H1 (cell line): Measurements from ENCODE around the gene LRBA. TPM values are rescaled to one million over a fixed set of nuclear protein-coding genes. Genes with fewer than 3 reads are reported as not detected.

ENCODE experiments used
- CTCF ChIA-PET: fragments of 300-600 bp; sonication (Branson Sonifier 250); formaldehyde crosslinking; loops from one replicate; lab custom pipeline; 2021; ENCODE audit not compliant: partially characterized antibody; lab: Charles Lee
- POLR2A ChIA-PET: fragments of 300-600 bp; sonication (Branson Sonifier 250); formaldehyde crosslinking; loops from one replicate; lab custom pipeline; 2021; ENCODE audit warnings: inconsistent platforms; ENCODE audit not compliant: partially characterized antibody; lab: Charles Lee
- DNase-seq, 2 experiments: peaks; one replicate each; pipeline versions ENCODE4 v3.0.0 to v3.0.0-alpha.2; 2010 to 2022; ENCODE audit warnings: low spot score in 2 of 2, low read depth in 1 of 2, mixed read lengths in 1 of 2
- FAIRE-seq: peaks from 2 replicates; lab custom pipeline; 2011; peaks lifted over from hg19 to GRCh38; lab: Jason Lieb, UNC
- H2AFZ ChIP-seq: 2 replicates; pipeline ENCODE4 v1.8.1; 2012; ENCODE audit warnings: low read length, inconsistent platforms
- H2AK5ac ChIP-seq: 2 replicates; pipeline ENCODE4 v1.6.1; 2013; ENCODE audit warnings: low read depth, low read length
- H2BK120ac ChIP-seq: replicated peaks from 2 replicates; pipeline ENCODE3; 2013; ENCODE audit warnings: low read depth, low read length, inconsistent platforms
- H2BK12ac ChIP-seq: 2 replicates; pipeline ENCODE4 v1.6.1; 2013; ENCODE audit warnings: low read depth, low read length
- H2BK15ac ChIP-seq: 2 replicates; pipeline ENCODE4 v1.6.1; 2013; ENCODE audit warnings: low read length
- H2BK20ac ChIP-seq: 2 replicates; pipeline ENCODE4 v1.6.1; 2013; ENCODE audit warnings: low read length
- H2BK5ac ChIP-seq: 2 replicates; pipeline ENCODE4 v1.6.1; 2013; ENCODE audit warnings: low read depth, low read length
- H3K14ac ChIP-seq: 2 replicates; pipeline ENCODE4 v1.6.1; 2013; ENCODE audit warnings: inconsistent platforms; ENCODE audit not compliant: insufficient read length
- H3K18ac ChIP-seq: 2 replicates; pipeline ENCODE4 v1.6.1; 2013; ENCODE audit warnings: low read length; ENCODE audit errors: extremely low read depth
- H3K23ac ChIP-seq: 2 replicates; pipeline ENCODE4 v1.6.1; 2013; ENCODE audit warnings: inconsistent platforms; ENCODE audit not compliant: insufficient read length
- H3K23me2 ChIP-seq: 2 replicates; pipeline ENCODE4 v1.6.1; 2013; ENCODE audit warnings: low read depth, low read length
- H3K27ac ChIP-seq: 2 replicates; pipeline ENCODE4 v1.6.1; 2011; ENCODE audit warnings: low read depth, low read length, inconsistent platforms
- H3K27me3 ChIP-seq, 4 experiments: replicated peaks in 1 of 4; 1 replicate in 1 of 4; 2 replicates in 3 of 4; pipeline versions ENCODE4 v1.6.1 to v1.8.1; 2011 to 2013; ENCODE audit warnings: low read length in 3 of 4, mild to moderate bottlenecking in 3 of 4, inconsistent platforms in 2 of 4, mixed read lengths in 2 of 4, moderate library complexity in 1 of 4; ENCODE audit not compliant: control insufficient read depth in 3 of 4, insufficient read depth in 3 of 4; ENCODE audit errors: extremely low read depth in 1 of 4
- H3K36me3 ChIP-seq, 4 experiments: 2 replicates each; pipeline versions ENCODE4 v1.6.1 to v1.8.1; 2011 to 2013; ENCODE audit warnings: mild to moderate bottlenecking in 4 of 4, low read length in 3 of 4, moderate library complexity in 2 of 4, control low read depth in 1 of 4, inconsistent platforms in 1 of 4; ENCODE audit not compliant: insufficient read depth in 4 of 4, control insufficient read depth in 2 of 4
- H3K4ac ChIP-seq: replicated peaks from 2 replicates; pipeline ENCODE3; 2013; ENCODE audit warnings: low read length, low read depth, mixed read lengths, inconsistent platforms; ENCODE audit not compliant: insufficient read length
- H3K4me1 ChIP-seq, 4 experiments: replicated peaks in 1 of 4; 1 replicate in 1 of 4; 2 replicates in 3 of 4; pipeline versions ENCODE4 v1.6.1 to v1.8.1; 2011 to 2013; ENCODE audit warnings: low read length in 3 of 4, inconsistent platforms in 2 of 4, mixed read lengths in 1 of 4; ENCODE audit not compliant: insufficient read depth in 4 of 4, control insufficient read depth in 3 of 4
- H3K4me2 ChIP-seq, 2 experiments: 2 replicates each; pipeline versions ENCODE4 v1.6.1 to v1.8.1; 2011 to 2013; ENCODE audit warnings: low read depth in 2 of 2, low read length in 2 of 2, control low read depth in 1 of 2, inconsistent platforms in 1 of 2, mild to moderate bottlenecking in 1 of 2; ENCODE audit not compliant: insufficient read depth in 1 of 2
- H3K4me3 ChIP-seq, 4 experiments: fragments of 200-600, 300-600 bp in 1 of 4; sonication (generic), shearing (Covaris generic), sonication (Bioruptor Twin) in 1 of 4; 2 replicates each; pipeline versions ENCODE4 v1.5.1 to v1.8.1; 2011 to 2016; ENCODE audit warnings: low read length in 4 of 4, low read depth in 3 of 4, control low read depth in 2 of 4, inconsistent platforms in 2 of 4, mild to moderate bottlenecking in 2 of 4, mixed read lengths in 1 of 4, moderate library complexity in 1 of 4; ENCODE audit not compliant: insufficient read depth in 2 of 4; ENCODE audit errors: extremely low read depth in 1 of 4
- H3K56ac ChIP-seq: replicated peaks from 2 replicates; pipeline ENCODE3; 2013; ENCODE audit warnings: low read depth, mild to moderate bottlenecking, mixed read lengths, low read length, inconsistent platforms; ENCODE audit not compliant: insufficient read length
- H3K79me1 ChIP-seq: 2 replicates; pipeline ENCODE4 v1.6.1; 2013; ENCODE audit warnings: low read depth, low read length, control low read depth
- H3K79me2 ChIP-seq, 2 experiments: 2 replicates each; pipeline versions ENCODE4 v1.6.1 to v1.8.1; 2012 to 2013; ENCODE audit warnings: low read length in 2 of 2, mild to moderate bottlenecking in 2 of 2, inconsistent platforms in 1 of 2; ENCODE audit not compliant: insufficient read depth in 2 of 2, control insufficient read depth in 1 of 2
- H3K9ac ChIP-seq, 4 experiments: replicated peaks in 1 of 4; 1 replicate in 1 of 4; 2 replicates in 3 of 4; pipeline versions ENCODE4 v1.6.1 to v1.8.1; 2011 to 2013; ENCODE audit warnings: low read depth in 3 of 4, low read length in 3 of 4, control low read depth in 2 of 4, mild to moderate bottlenecking in 2 of 4, moderate library complexity in 2 of 4, inconsistent platforms in 1 of 4; ENCODE audit errors: extremely low read depth in 1 of 4
- H3K9me3 ChIP-seq, 2 experiments: 2 replicates each; pipeline versions ENCODE4 v1.6.1 to v1.8.1; 2012 to 2013; ENCODE audit warnings: mild to moderate bottlenecking in 2 of 2, moderate library complexity in 2 of 2, control low read depth in 1 of 2, inconsistent platforms in 1 of 2, low read depth in 1 of 2, low read length in 1 of 2, mixed read lengths in 1 of 2; ENCODE audit not compliant: insufficient read depth in 2 of 2
- H4K20me1 ChIP-seq, 2 experiments: replicated peaks in 1 of 2; 2 replicates each; pipeline versions ENCODE3 to v1.8.1; 2011 to 2013; ENCODE audit warnings: inconsistent platforms in 2 of 2, low read length in 2 of 2, mild to moderate bottlenecking in 1 of 2; ENCODE audit not compliant: insufficient read depth in 2 of 2, control insufficient read depth in 1 of 2
- H4K5ac ChIP-seq: 2 replicates; pipeline ENCODE4 v1.6.1; 2013; ENCODE audit warnings: low read length, low read depth, mixed read lengths, inconsistent platforms; ENCODE audit not compliant: insufficient read length
- H4K8ac ChIP-seq: 2 replicates; pipeline ENCODE4 v1.8.0; 2013; ENCODE audit warnings: mild to moderate bottlenecking, moderate library complexity, low read length, inconsistent platforms; ENCODE audit not compliant: insufficient read depth; ENCODE audit errors: extremely low read depth
- H4K91ac ChIP-seq: replicated peaks from 2 replicates; pipeline ENCODE3; 2013; ENCODE audit warnings: low read length, mixed read lengths, inconsistent platforms; ENCODE audit not compliant: insufficient read length
- ASH2L ChIP-seq: fragments of 200-600, 300-600 bp; sonication (generic); IDR thresholded peaks from one replicate; pipeline ENCODE4 v1.7.1; 2017; ENCODE audit warnings: low read length
- CBX5 ChIP-seq: fragments of 300-800, 300-1000 bp; sonication (generic); IDR thresholded peaks from 2 replicates; pipeline ENCODE4 v1.7.1; 2016; ENCODE audit warnings: antibody characterized with exemption, low read length, low read depth
- CEBPB ChIP-seq: IDR thresholded peaks from 2 replicates; pipeline ENCODE4 v1.6.1; 2012; ENCODE audit warnings: low read depth, low read length
- CREB1 ChIP-seq: IDR thresholded peaks from 2 replicates; pipeline ENCODE4 v1.6.1; 2012; ENCODE audit warnings: inconsistent platforms
- CTBP2 ChIP-seq: IDR thresholded peaks from 2 replicates; pipeline ENCODE4 v1.7.0; 2011; ENCODE audit warnings: borderline replicate concordance, mild to moderate bottlenecking, moderate library complexity, mixed read lengths, low read length; ENCODE audit not compliant: insufficient read depth, insufficient read length
- GABPA ChIP-seq: IDR thresholded peaks from 2 replicates; pipeline ENCODE4 v1.6.1; 2011; ENCODE audit warnings: mild to moderate bottlenecking, low read length, moderate library complexity, borderline replicate concordance; ENCODE audit not compliant: insufficient read depth
- JUN ChIP-seq: IDR thresholded peaks from 2 replicates; pipeline ENCODE4 v1.6.1; 2011; ENCODE audit warnings: low read depth, mild to moderate bottlenecking, improper control_type of control experiment, low read length
- KDM4A ChIP-seq: IDR thresholded peaks from one replicate; pipeline ENCODE4 v1.7.1; 2012; ENCODE audit warnings: low read depth, mild to moderate bottlenecking, moderate library complexity, low read length, inconsistent platforms; ENCODE audit not compliant: severe bottlenecking
- MAFK ChIP-seq: IDR thresholded peaks from 2 replicates; pipeline ENCODE4 v1.6.1; 2012; ENCODE audit warnings: low read depth, mild to moderate bottlenecking, improper control_type of control experiment, low read length
- RFX5 ChIP-seq: IDR thresholded peaks from 2 replicates; pipeline ENCODE4 v1.6.1; 2011; ENCODE audit warnings: low read depth, low read length, improper control_type of control experiment, borderline replicate concordance
- RNF2 ChIP-seq: fragments of 200-900, 300-1000 bp; sonication (generic); IDR thresholded peaks from 2 replicates; pipeline ENCODE4 v1.7.1; 2016; ENCODE audit warnings: borderline replicate concordance, low read depth, mild to moderate bottlenecking, antibody characterized with exemption, low read length; ENCODE audit not compliant: poor library complexity, severe bottlenecking; ENCODE audit errors: missing control alignments
- SIN3A ChIP-seq, 2 experiments: IDR thresholded peaks in 1 of 2; conservative IDR thresholded peaks in 1 of 2; 2 replicates each; pipeline ENCODE4 v1.6.1; 2011 to 2012; ENCODE audit warnings: low read length in 2 of 2, improper control_type of control experiment in 1 of 2, low read depth in 1 of 2, mild to moderate bottlenecking in 1 of 2
- SP1 ChIP-seq: IDR thresholded peaks from 2 replicates; pipeline ENCODE4 v1.6.1; 2011; ENCODE audit warnings: low read depth, low read length
- SP2 ChIP-seq: IDR thresholded peaks from 2 replicates; pipeline ENCODE4 v1.6.1; 2012; ENCODE audit warnings: mild to moderate bottlenecking, low read length, inconsistent platforms
- SRF ChIP-seq: IDR thresholded peaks from 2 replicates; pipeline ENCODE4 v1.6.1; 2011; ENCODE audit warnings: mild to moderate bottlenecking, low read depth, low read length, moderate library complexity
- WGBS, 2 experiments: shearing (Covaris generic) in 1 of 2; methylation state at CpG; one replicate each; pipeline versions ENCODE4 v1.1.6 to v1.1.7; 2013 to 2015; ENCODE audit warnings: low lambda C conversion rate in 2 of 2, mixed read lengths in 2 of 2, inconsistent platforms in 1 of 2, low coverage in 1 of 2, missing lambda C conversion rate in 1 of 2; ENCODE audit not compliant: insufficient replicate concordance in 2 of 2, insufficient coverage in 1 of 2, insufficient read length in 1 of 2; ENCODE audit errors: extremely low coverage in 1 of 2, missing lambda C conversion rate in 1 of 2; 5-methylcytosine and 5-hydroxymethylcytosine counted together
- polyA plus RNA-seq, 7 experiments: library from polyadenylated mRNA; depleted of rRNA in 3 of 7; stranded (reverse) in 5 of 7; unstranded in 2 of 7; fragments of >200 nt in 5 of 7; fragments of 200-250 nt in 2 of 7; gene quantifications; 1 replicate in 5 of 7; 2 replicates in 1 of 7; 4 replicates in 1 of 7; pipeline versions ENCODE4 v1.2.1 to v1.2.3, GENCODE V29; 2011 to 2013; ENCODE audit warnings: missing spikeins in 2 of 7, mixed read lengths in 2 of 7
- total RNA-seq: library from RNA; stranded (reverse); fragmentation: NEBNext Ultra II Directional; extraction: Animal tissue kit (Norgen Biotek cat#: 25700); gene quantifications from 2 replicates; pipeline ENCODE4 v1.2.1, GENCODE V29; 2021

Gene LRBA
- total and polyA plus RNA-seq, 2 of the 8 experiments (the other 6 are each of a cell fraction or from before 2014, with no cell fraction given): 54.6 to 83.2 TPM

- DNase-seq (no peak), FAIRE-seq (no peak)
- Histone ChIP-seq H3K4me1 (no peaks in the 10 kb centered on the region), H3K36me3 (peaks cover 0 to 9% (median 2%) of the 10 kb centered on the region in 4 experiments; a peak in 2 of 8 replicates), H2BK20ac (no peak overlapping the region), H2AK5ac (no peak overlapping the region), H3K56ac (no peak overlapping the region), H3K23me2 (no peaks in the 10 kb centered on the region), H4K20me1 (no peaks in the 10 kb centered on the region), H4K8ac (no peak overlapping the region), H3K9me3 (no peaks in the 10 kb centered on the region), H2AFZ (no peak overlapping the region), H3K4ac (no peak overlapping the region), H3K9ac (no peak overlapping the region), H3K27ac (no peak overlapping the region), H4K5ac (no peak overlapping the region), H3K79me2 (no peaks in the 10 kb centered on the region), H3K4me3 (no peak overlapping the region), H3K4me2 (no peak overlapping the region), H3K18ac (no peak overlapping the region), H2BK120ac (no peak overlapping the region), H2BK12ac (no peak overlapping the region), H3K14ac (no peak overlapping the region), H2BK15ac (no peak overlapping the region), H2BK5ac (no peak overlapping the region), H3K23ac (no peak overlapping the region), H4K91ac (no peak overlapping the region), H3K27me3 (no peaks in the 10 kb centered on the region), H3K79me1 (no peaks in the 10 kb centered on the region; the same call in 1 of the 2 replicates)
- ChIA-PET CTCF (interaction anchor here (1.8 kb wide), 1 partner anchor 12 kb away, joined by 5 read pairs; no protein-coding TSS in a partner anchor), POLR2A (no interaction called here)
- WGBS, 2 experiments: 87% methylated on average over 2 of the region's 2 CpGs; no CpG with 5 or more reads in 1 of the 2 experiments
- TF ChIP-seq SP2 (no peak), KDM4A (no peak), CBX5 (no peak), JUN (no peak), CTBP2 (no peak), MAFK (no peak), GABPA (no peak), ASH2L (no peak), RFX5 (no peak), SIN3A (conservative IDR thresholded peaks at IDR 0.05 in 1 of 2, IDR thresholded peaks at IDR 0.05 in 1 of 2; ENCODE audit: low read depth in 1 of 2, low read length in 2 of 2) (no peak), RNF2 (no peak), SP1 (no peak), CEBPB (no peak), SRF (no peak), CREB1 (no peak)
Observed at GRCh38 chr4:150278206-150278605, 736.9 kb downstream of the LRBA start.
